Upper lobe of right lung (tissue), 1 donor: ENCODE measurements around the gene CXCR6. TPM values are rescaled to one million over a fixed set of nuclear protein-coding genes. Genes with fewer than 3 reads are reported as not detected.
A peak's percentile ranks its signal among the peaks of the same experiment; 100 is the strongest.

ENCODE experiments used
- ATAC-seq: fragments of 200-7000 bp; cut with Tn5 transposase; one replicate; pipeline ENCODE4 v1.9.1; 2020; ENCODE audit warnings: mild to moderate bottlenecking, moderate library complexity
- DNase-seq: peaks from one replicate; pipeline ENCODE4 v3.0.0-alpha.2; 2020
- H3K27ac ChIP-seq: fragments of 200-600 bp; one replicate; pipeline ENCODE4 v1.8.0; 2022
- H3K27me3 ChIP-seq: fragments of 200-600 bp; one replicate; pipeline ENCODE4 v1.8.0; 2022; ENCODE audit warnings: mild to moderate bottlenecking
- H3K36me3 ChIP-seq: fragments of 200-600 bp; one replicate; pipeline ENCODE4 v1.8.0; 2022
- H3K4me1 ChIP-seq: fragments of 200-600 bp; one replicate; pipeline ENCODE4 v1.8.0; 2022
- H3K4me3 ChIP-seq: fragments of 200-600 bp; one replicate; pipeline ENCODE4 v1.8.0; 2022; ENCODE audit warnings: mild to moderate bottlenecking
- H3K9me3 ChIP-seq: fragments of 200-600 bp; one replicate; pipeline ENCODE4 v1.8.0; 2022
- intact Hi-C: fragments of 100-400 bp; cut with DNase I; formaldehyde crosslinking; loops from one replicate; pipeline ENCODE4 v1.11.0; 2022
- total RNA-seq: library from RNA; stranded (reverse); fragmentation: NEBNext Ultra II Directional; extraction: Animal tissue kit (Norgen Biotek cat#: 25700); gene quantifications from one replicate; pipeline ENCODE4 v1.2.1, GENCODE V29; 2021
- TF ChIP-seq, protein P1 (sequence below): fragments of 200-600 bp; IDR thresholded peaks from one replicate; pipeline ENCODE4 v1.8.0; 2022; ENCODE audit warnings: antibody characterized with exemption
- donor health status: DM: no; HTN: yes; CAD: no; lungs with severe emphysema.

Gene CXCR6
- total RNA-seq, 1 donor from 2014 or later: 4.7 TPM

DNA sequence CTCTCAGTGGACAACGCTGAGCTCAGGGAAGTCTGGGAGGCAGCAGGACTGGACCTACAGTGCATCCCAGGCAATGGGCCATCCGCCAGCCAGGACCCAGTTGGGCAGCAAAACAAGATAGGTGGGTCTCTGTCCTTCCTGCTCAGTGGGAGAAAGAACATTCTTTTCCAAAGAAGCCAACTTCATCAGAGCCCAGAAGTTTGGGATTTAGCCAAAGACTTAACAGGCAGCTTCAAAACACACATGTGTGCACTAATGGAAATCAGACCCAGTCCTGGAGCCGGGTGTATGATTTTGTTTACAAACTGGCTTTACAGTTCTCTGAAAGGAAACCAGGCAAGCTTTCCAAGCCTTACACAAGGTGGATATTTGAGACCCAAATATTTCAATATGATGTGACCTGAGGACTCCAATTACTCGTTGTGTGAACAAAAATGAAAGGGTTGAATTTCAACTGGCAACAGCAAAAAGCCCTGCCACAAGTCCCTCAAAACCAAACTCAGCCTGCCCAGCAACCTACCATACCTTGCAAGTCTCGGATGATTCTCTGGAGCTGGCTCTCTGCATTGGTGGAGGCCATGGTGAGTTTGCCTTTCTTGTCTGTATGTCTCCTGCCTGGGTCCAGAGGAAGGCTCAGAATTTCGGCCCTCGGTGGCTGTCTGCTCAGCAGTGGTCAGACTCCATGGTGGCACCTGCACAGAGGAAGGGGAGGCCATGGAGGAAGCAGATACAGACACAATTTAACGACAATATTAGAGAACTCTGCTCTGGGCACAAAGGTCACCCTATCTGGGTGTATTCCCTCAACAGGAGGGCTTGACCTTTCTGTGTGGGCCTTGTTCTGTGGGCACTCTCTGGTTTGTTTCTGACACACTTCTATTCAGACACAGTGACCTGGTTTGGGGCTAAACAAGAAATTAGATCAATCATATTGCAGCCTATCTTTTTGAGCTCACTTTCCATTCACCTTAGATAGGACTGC is 41.4 kb downstream of the CXCR6 start:
- no peaks in the 10 kb centered on the region for H3K27me3 ChIP-seq
- peaks cover 49% of the 10 kb centered on the region for H3K36me3 ChIP-seq
- DNase-seq (no peak), ATAC-seq (no peak)
- no peak overlapping the region for H3K4me3 ChIP-seq
- intact Hi-C loops: no loop called here
- no peaks in the 10 kb centered on the region for H3K9me3 ChIP-seq
- H3K27ac ChIP-seq: peak overlapping the region; percentile 63
- TF ChIP-seq, protein P1, sequence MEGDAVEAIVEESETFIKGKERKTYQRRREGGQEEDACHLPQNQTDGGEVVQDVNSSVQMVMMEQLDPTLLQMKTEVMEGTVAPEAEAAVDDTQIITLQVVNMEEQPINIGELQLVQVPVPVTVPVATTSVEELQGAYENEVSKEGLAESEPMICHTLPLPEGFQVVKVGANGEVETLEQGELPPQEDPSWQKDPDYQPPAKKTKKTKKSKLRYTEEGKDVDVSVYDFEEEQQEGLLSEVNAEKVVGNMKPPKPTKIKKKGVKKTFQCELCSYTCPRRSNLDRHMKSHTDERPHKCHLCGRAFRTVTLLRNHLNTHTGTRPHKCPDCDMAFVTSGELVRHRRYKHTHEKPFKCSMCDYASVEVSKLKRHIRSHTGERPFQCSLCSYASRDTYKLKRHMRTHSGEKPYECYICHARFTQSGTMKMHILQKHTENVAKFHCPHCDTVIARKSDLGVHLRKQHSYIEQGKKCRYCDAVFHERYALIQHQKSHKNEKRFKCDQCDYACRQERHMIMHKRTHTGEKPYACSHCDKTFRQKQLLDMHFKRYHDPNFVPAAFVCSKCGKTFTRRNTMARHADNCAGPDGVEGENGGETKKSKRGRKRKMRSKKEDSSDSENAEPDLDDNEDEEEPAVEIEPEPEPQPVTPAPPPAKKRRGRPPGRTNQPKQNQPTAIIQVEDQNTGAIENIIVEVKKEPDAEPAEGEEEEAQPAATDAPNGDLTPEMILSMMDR: no peak
- H3K4me1 ChIP-seq: peaks cover 48% of the 10 kb centered on the region

DNA sequence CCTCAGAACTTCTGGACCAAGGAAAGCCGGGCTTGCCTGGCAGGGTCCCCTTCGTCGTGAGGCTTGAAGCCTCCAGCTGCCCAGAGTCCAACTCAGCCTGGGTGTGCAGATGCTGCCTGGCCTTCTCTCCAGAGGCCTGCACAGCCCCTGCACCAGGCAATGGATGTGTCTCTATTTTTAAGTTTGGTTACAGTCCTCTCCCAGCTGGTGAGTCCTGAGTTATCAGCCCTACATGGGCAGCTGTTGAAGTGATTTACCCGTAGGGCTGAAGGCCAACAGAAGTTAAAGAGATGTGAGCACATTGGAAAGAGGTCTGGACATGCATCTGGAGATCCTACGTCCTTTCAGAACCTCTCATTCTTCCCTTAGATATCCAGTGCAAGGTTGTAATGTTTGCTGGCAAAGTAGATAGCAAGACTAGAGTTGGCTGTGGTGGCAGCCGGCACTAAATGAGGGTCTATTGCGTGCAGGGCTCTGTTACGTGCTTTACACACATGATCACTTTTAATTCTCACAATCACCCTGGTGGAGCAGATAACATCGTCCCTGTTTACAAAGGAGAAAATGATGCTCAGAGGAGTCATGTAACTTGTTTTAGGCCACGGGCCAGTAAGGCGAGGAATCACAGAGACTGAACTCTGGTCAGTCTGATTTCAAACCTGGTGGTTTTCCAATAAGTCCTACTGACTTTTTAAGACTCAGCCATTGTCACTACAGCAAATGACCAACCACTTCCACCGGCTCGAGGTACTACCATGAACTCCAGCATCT is 42.5 kb downstream of the CXCR6 start:
- no peaks in the 10 kb centered on the region for H3K9me3 ChIP-seq
- H3K4me3 ChIP-seq: no peak overlapping the region
- ATAC-seq: no peak
- H3K4me1 ChIP-seq: peaks cover 53% of the 10 kb centered on the region
- H3K36me3 ChIP-seq: peaks cover 39% of the 10 kb centered on the region
- no peak for DNase-seq
- intact Hi-C loops: no loop called here
- TF ChIP-seq, protein P1: no peak
- H3K27me3 ChIP-seq: no peaks in the 10 kb centered on the region
- H3K27ac ChIP-seq: peak overlapping the region; percentile 63

DNA sequence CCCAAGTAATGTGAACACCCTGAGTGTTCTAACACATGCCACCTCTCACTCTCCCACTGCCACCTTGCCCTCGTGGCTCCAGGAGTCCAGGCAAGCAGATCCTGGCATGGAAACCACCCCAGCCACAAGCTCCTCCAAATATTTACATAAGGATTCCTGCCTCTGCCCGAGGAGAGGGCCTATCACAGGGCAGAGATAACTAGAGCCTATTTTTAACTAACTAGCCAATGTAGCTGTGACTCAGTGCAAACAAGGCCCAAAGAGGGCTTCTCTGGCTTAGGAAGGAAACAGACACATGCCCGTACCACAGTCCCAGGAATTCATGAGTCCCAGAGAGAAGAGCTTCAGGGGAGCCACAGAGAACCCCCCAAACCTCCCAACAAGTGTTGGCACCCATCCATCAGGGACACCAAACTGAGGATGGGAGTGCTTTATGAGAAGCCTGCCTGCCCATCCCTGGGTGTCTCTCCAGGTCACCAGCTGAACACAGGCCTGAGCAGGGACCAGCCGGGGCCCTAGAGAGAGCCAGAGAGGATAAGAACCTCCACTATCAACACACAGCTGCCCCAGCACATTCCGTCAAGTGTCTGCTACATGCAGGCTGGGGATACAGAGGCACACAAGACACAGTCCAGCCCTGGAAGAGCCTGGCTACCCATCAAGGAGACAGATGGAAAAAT is 43.2 kb downstream of the CXCR6 start:
- peak overlapping the region; percentile 63 for H3K27ac ChIP-seq
- ATAC-seq (peak; percentile 84), DNase-seq (peak; percentile 64)
- intact Hi-C loops: no loop called here
- TF ChIP-seq, protein P1: no peak
- H3K4me3 ChIP-seq: no peak overlapping the region
- H3K36me3 ChIP-seq: peaks cover 32% of the 10 kb centered on the region
- no peaks in the 10 kb centered on the region for H3K9me3 ChIP-seq
- no peaks in the 10 kb centered on the region for H3K27me3 ChIP-seq
- peaks cover 53% of the 10 kb centered on the region for H3K4me1 ChIP-seq

DNA sequence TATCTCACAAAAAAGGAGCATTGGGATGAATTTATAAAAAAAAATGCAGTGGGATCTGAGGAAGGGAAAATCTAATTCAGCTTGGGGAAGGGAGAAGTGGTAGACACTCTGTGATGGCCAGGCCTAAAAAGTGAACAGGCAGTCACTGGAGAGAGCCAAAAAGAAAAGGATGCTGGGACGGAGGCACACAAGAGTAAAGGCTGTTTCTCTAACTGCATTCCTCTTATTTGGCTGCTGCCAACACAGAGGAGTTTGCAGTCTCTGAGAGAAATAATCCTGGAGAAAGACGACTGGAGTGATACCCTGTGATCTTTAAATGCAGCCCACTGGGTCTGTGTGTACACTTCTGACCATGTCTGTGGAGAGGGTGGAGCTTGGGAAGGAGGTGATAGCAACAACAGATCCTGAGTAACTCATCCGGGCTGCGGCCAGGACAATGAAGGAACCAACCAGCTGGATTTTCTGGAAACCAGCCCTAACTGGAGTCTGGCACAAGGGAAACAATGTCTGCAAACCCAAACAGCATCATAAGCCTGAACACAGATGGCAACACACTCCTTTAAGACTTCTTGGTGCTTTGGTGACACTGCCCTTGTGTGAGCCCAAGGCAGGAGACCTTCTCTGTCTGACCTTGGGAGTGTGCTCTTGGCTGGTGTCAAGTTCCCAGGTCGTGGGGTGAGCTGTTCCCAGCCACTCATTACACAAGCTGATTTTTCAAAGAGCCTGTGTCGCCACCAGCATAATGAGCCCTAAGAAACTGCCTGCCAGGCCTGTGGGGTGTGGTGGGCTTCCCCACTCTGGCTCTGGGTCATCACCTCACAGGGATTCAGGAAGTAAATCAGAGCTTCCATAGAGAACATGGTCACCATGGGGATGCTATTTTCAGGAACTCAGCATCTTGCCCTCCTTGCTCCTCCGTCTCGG is 44.4 kb downstream of the CXCR6 start:
- TF ChIP-seq, protein P1: no peak
- Histone ChIP-seq H3K4me3 (no peak overlapping the region), H3K27ac (peak overlapping the region; percentile 63), H3K27me3 (no peaks in the 10 kb centered on the region), H3K36me3 (peaks cover 20% of the 10 kb centered on the region), H3K9me3 (no peaks in the 10 kb centered on the region), H3K4me1 (peaks cover 65% of the 10 kb centered on the region)
- intact Hi-C loops: no loop called here
- peak; percentile 11 for ATAC-seq
- DNase-seq: no peak
